GM19463 (cell line): ENCODE data around the gene CDKAL1.

Experiments used
- ATAC-seq: cut with Tn5 transposase; IDR thresholded peaks from one replicate; pipeline ENCODE4 v1.9.1; 2021; ENCODE audit warnings: mild to moderate bottlenecking, moderate library complexity; ENCODE audit not compliant: unreplicated experiment

The CDKAL1 gene

GRCh38 chr6:20670750-20671149 is 136.5 kb downstream of the CDKAL1 start:
- no peak for ATAC-seq

GRCh38 chr6:20672038-20672437 is 137.8 kb downstream of the CDKAL1 start:
- ATAC-seq: no peak

- no peak for ATAC-seq
Measured at GRCh38 chr6:20673458-20673857, 139.2 kb downstream of the CDKAL1 start.

- no peak for ATAC-seq
Measured at GRCh38 chr6:20674664-20675063, 140.4 kb downstream of the CDKAL1 start.

GRCh38 chr6:20678831-20679352 is 144.6 kb downstream of the CDKAL1 start:
- ATAC-seq: no peak

- peak; percentile 74 for ATAC-seq
Measured at GRCh38 chr6:20680697-20681165, 146.5 kb downstream of the CDKAL1 start.

- ATAC-seq: peak; percentile 50
Measured at GRCh38 chr6:20681243-20681684, 147.0 kb downstream of the CDKAL1 start.

GRCh38 chr6:20684474-20684873 is 150.2 kb downstream of the CDKAL1 start:
- no peak for ATAC-seq

- ATAC-seq: no peak
Measured at GRCh38 chr6:20686142-20686541, 151.9 kb downstream of the CDKAL1 start.

GRCh38 chr6:20687494-20687893 is 153.2 kb downstream of the CDKAL1 start:
- peak; percentile 61 for ATAC-seq

- ATAC-seq: peak; percentile 78
Measured at GRCh38 chr6:20688710-20689500, 154.6 kb downstream of the CDKAL1 start.

- ATAC-seq: no peak
Measured at GRCh38 chr6:20691185-20691584, 156.9 kb downstream of the CDKAL1 start.

- ATAC-seq: no peak
Measured at GRCh38 chr6:20692023-20692422, 157.8 kb downstream of the CDKAL1 start.

- no peak for ATAC-seq
Measured at GRCh38 chr6:20693466-20694063, 159.3 kb downstream of the CDKAL1 start.

- ATAC-seq: no peak
Measured at GRCh38 chr6:20696676-20697075, 162.4 kb downstream of the CDKAL1 start.

GRCh38 chr6:20698675-20699074 is 164.4 kb downstream of the CDKAL1 start:
- no peak for ATAC-seq

GRCh38 chr6:20699402-20699801 is 165.1 kb downstream of the CDKAL1 start:
- ATAC-seq: no peak

- ATAC-seq: peak; percentile 65
Measured at GRCh38 chr6:20700375-20700774, 166.1 kb downstream of the CDKAL1 start.

GRCh38 chr6:20702366-20702765 is 168.1 kb downstream of the CDKAL1 start:
- ATAC-seq: no peak

GRCh38 chr6:20703049-20703448 is 168.8 kb downstream of the CDKAL1 start:
- ATAC-seq: no peak

- no peak for ATAC-seq
Measured at GRCh38 chr6:20704325-20705025, 170.2 kb downstream of the CDKAL1 start.
